Ascending aorta (tissue), 2 donors: Measurements from ENCODE around the gene RUBCNL. TPM values are rescaled to one million over a fixed set of nuclear protein-coding genes. Genes with fewer than 3 reads are reported as not detected.

ENCODE experiments used
- DNase-seq, 2 donors: peaks; one replicate each; pipeline ENCODE4 v3.0.0-alpha.2; 2019; ENCODE audit warnings: low spot score in 2 of 2
- H3K27ac ChIP-seq, 2 donors: fragments of 200-600 bp; sonication (generic); one replicate each; pipeline ENCODE4 v1.5.1; 2016 to 2017; ENCODE audit warnings: mild to moderate bottlenecking in 1 of 2
- H3K27me3 ChIP-seq: fragments of 200-600 bp; sonication (generic); one replicate; pipeline ENCODE4 v1.5.1; 2017
- H3K36me3 ChIP-seq, 2 donors: fragments of 200-600 bp; sonication (generic); one replicate each; pipeline ENCODE4 v1.5.1; 2016
- H3K4me1 ChIP-seq, 2 donors: fragments of 200-600 bp; sonication (generic); one replicate each; pipeline ENCODE4 v1.5.1; 2016 to 2017; ENCODE audit warnings: mild to moderate bottlenecking in 1 of 2
- H3K4me3 ChIP-seq, 2 donors: fragments of 200-600 bp; sonication (generic); one replicate each; pipeline ENCODE4 v1.5.1; 2016 to 2017; ENCODE audit warnings: mild to moderate bottlenecking in 1 of 2
- H3K9me3 ChIP-seq, 2 donors: fragments of 200-600 bp; sonication (generic); one replicate each; pipeline ENCODE4 v1.5.1; 2016
- intact Hi-C: fragments of 100-400 bp; cut with DNase I; formaldehyde crosslinking; loops from one replicate; pipeline ENCODE4 v1.15.1; 2023
- total RNA-seq: library from RNA; depleted of rRNA; stranded (reverse); fragments of >200 nt; gene quantifications from one replicate; pipeline ENCODE4 v1.1.0, GENCODE V29; 2016
- TF ChIP-seq, protein P1 (sequence below), 3 experiments: fragments of 200-600 bp in 2 of 3; fragments of 450-650 bp in 1 of 3; sonication (generic) in 2 of 3; IDR thresholded peaks; one replicate each; pipeline ENCODE4 v1.5.1; 2016 to 2019; ENCODE audit warnings: antibody characterized with exemption in 3 of 3, mild to moderate bottlenecking in 1 of 3, moderate library complexity in 1 of 3

The RUBCNL gene
- total RNA-seq, 1 donor from 2014 or later: 2.4 TPM

- H3K27me3 ChIP-seq: no peaks in the 10 kb centered on the region
- TF ChIP-seq, protein P1, sequence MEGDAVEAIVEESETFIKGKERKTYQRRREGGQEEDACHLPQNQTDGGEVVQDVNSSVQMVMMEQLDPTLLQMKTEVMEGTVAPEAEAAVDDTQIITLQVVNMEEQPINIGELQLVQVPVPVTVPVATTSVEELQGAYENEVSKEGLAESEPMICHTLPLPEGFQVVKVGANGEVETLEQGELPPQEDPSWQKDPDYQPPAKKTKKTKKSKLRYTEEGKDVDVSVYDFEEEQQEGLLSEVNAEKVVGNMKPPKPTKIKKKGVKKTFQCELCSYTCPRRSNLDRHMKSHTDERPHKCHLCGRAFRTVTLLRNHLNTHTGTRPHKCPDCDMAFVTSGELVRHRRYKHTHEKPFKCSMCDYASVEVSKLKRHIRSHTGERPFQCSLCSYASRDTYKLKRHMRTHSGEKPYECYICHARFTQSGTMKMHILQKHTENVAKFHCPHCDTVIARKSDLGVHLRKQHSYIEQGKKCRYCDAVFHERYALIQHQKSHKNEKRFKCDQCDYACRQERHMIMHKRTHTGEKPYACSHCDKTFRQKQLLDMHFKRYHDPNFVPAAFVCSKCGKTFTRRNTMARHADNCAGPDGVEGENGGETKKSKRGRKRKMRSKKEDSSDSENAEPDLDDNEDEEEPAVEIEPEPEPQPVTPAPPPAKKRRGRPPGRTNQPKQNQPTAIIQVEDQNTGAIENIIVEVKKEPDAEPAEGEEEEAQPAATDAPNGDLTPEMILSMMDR (IDR thresholded peaks at IDR 0.05): no peak
- intact Hi-C loops: no loop called here
- H3K4me1 ChIP-seq: no peaks in the 10 kb centered on the region
- H3K4me3 ChIP-seq: no peak overlapping the region
- no peak for DNase-seq
- H3K9me3 ChIP-seq: no peaks in the 10 kb centered on the region
- H3K27ac ChIP-seq: no peak overlapping the region
- no peaks in the 10 kb centered on the region for H3K36me3 ChIP-seq
Measured at GRCh38 chr13:46317120-46317519, 69.9 kb downstream of the RUBCNL start.

GRCh38 chr13:46315491-46316075 is 71.5 kb downstream of the RUBCNL start:
- Histone ChIP-seq H3K27ac (no peak overlapping the region), H3K4me1 (no peaks in the 10 kb centered on the region)
- TF ChIP-seq, protein P1 (IDR thresholded peaks at IDR 0.05): no peak

GRCh38 chr13:46315036-46315435 is 72.0 kb downstream of the RUBCNL start:
- intact Hi-C loops: no loop called here
- H3K36me3 ChIP-seq: no peaks in the 10 kb centered on the region
- H3K27me3 ChIP-seq: no peaks in the 10 kb centered on the region
- no peaks in the 10 kb centered on the region for H3K4me1 ChIP-seq
- H3K9me3 ChIP-seq: no peaks in the 10 kb centered on the region
- TF ChIP-seq, protein P1 (IDR thresholded peaks at IDR 0.05): no peak
- DNase-seq: no peak
- H3K4me3 ChIP-seq: no peak overlapping the region
- H3K27ac ChIP-seq: no peak overlapping the region

More at GRCh38 chr13:46315491-46316075, 71.5 kb downstream of the RUBCNL start:
- no peak for DNase-seq
- H3K36me3 ChIP-seq: no peaks in the 10 kb centered on the region
- no peaks in the 10 kb centered on the region for H3K9me3 ChIP-seq
- intact Hi-C loops: no loop called here
- H3K4me3 ChIP-seq: no peak overlapping the region
- H3K27me3 ChIP-seq: no peaks in the 10 kb centered on the region

DNA sequence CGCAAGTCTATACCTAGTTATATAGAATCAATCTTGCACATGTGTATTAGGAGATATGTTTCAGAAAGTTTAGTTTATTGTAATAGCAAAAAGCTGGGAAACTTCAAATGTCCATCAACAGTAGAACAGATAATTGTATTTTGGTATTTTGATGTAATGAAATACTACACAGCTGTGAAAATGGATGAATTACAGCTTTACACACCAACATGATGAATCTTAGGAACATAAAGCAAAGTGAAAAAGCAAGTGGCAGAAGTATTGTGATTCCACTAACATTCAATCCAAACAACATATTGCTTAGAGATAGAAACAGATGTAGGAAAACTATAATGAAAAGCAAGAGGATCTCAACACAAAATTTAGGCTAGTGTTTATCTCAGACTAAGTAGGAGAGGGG is 72.5 kb downstream of the RUBCNL start:
- DNase-seq: no peak
- intact Hi-C loops: no loop called here
- H3K36me3 ChIP-seq: no peaks in the 10 kb centered on the region
- H3K4me3 ChIP-seq: no peak overlapping the region
- H3K27ac ChIP-seq: no peak overlapping the region
- no peaks in the 10 kb centered on the region for H3K9me3 ChIP-seq
- H3K27me3 ChIP-seq: no peaks in the 10 kb centered on the region
- no peaks in the 10 kb centered on the region for H3K4me1 ChIP-seq
- TF ChIP-seq, protein P1 (IDR thresholded peaks at IDR 0.05): no peak

DNA sequence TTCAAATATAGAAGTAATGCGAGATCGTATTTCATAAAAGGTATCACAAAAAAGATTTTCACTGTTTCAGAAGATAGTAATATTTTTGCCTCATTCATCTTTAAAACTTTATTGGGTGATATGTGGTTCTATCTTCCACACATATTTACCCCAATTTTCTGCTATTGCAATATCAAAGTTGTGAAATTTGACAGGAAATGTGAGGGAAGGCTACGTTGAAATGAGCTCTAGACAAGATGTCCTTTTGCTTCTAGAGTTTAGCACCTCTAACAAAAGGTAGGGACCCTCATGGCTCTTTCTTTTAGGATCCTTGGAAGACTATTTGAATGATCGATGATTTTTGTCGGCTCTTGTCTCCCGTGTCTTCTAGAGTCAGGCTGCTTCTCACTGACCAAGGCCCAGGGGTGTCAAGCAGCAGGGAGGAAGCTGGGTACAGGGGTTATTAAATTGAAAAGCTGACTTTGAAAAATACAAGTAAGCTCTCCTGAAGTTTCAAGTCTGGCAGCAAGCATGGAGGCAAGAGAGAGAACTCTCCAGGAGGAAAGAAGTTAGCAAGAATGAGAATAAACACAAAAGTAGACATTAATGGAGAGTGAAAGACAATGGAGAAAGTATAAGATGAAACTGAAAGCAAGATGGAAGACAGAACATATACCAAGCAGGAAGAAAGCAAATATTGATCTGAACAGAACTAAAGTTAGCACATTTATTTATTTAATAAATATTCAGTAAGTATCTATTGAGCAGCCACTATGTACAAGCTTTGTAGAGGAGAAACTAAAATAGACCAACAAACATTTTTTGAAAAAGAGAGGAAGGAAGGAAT is 73.4 kb downstream of the RUBCNL start:
- intact Hi-C loops: no loop called here
- no peak for DNase-seq
- no peak overlapping the region for H3K4me3 ChIP-seq
- no peaks in the 10 kb centered on the region for H3K4me1 ChIP-seq
- no peak overlapping the region for H3K27ac ChIP-seq
- no peaks in the 10 kb centered on the region for H3K36me3 ChIP-seq
- TF ChIP-seq, protein P1 (IDR thresholded peaks at IDR 0.05): no peak
- H3K9me3 ChIP-seq: no peaks in the 10 kb centered on the region
- H3K27me3 ChIP-seq: no peaks in the 10 kb centered on the region
